ENCODE data around the gene PCNA.

- TF ChIP-seq SMC3 (IDR thresholded peaks at IDR 0.05; ENCODE audit: borderline replicate concordance, low read length) (no peak), KAT2A (conservative IDR thresholded peaks at IDR 0.05; ENCODE audit: control insufficient read depth, low read depth, low read length) (no peak), SRF (IDR thresholded peaks at IDR 0.05; ENCODE audit: low read depth in 2 of 2, low read length in 2 of 2) (no peak), NBN (IDR thresholded peaks at IDR 0.05) (no peak), CTCF (IDR thresholded peaks at IDR 0.05 in 2 of 3, conservative IDR thresholded peaks at IDR 0.05 in 1 of 3; ENCODE audit: control insufficient read depth in 2 of 3, extremely low read depth in 1 of 3, insufficient read depth in 1 of 3, low read depth in 3 of 3, low read length in 3 of 3) (no peak), POU2F2 (IDR thresholded peaks at IDR 0.05; ENCODE audit: borderline replicate concordance, low read depth, low read length) (no peak), RFX5 (IDR thresholded peaks at IDR 0.05; ENCODE audit: low read depth, low read length) (no peak), TAF1 (IDR thresholded peaks at IDR 0.05; ENCODE audit: borderline replicate concordance, low read depth, low read length) (no peak), JUNB (IDR thresholded peaks at IDR 0.05) (no peak)
Measured at GRCh38 chr20:5135363-5136012, 15.7 kb upstream of the PCNA start.
